Esophagus squamous epithelium (tissue), 4 donors: ENCODE measurements around the gene CADM1.

Source experiments
- CTCF ChIP-seq, 6 experiments: fragments of 450-650 bp in 4 of 6; fragments of 200-600 bp in 2 of 6; sonication (generic) in 2 of 6; IDR thresholded peaks; one replicate each; pipeline ENCODE4 v1.5.1; 2016 to 2019; ENCODE audit warnings: antibody characterized with exemption in 6 of 6, mild to moderate bottlenecking in 4 of 6, moderate library complexity in 4 of 6
- POLR2A ChIP-seq, 4 donors: fragments of 450-650 bp; IDR thresholded peaks; one replicate each; pipeline ENCODE4 v1.6.1; 2017; ENCODE audit warnings: antibody characterized with exemption in 4 of 4, mild to moderate bottlenecking in 4 of 4, moderate library complexity in 3 of 4

- TF ChIP-seq POLR2A (IDR thresholded peaks at IDR 0.05) = no peak
- no peak for TF ChIP-seq CTCF (IDR thresholded peaks at IDR 0.05)
These were observed 147.1 kb downstream of the CADM1 start for GRCh38 chr11:115357066-115357465.
